Neural cell (in vitro differentiated cells): ENCODE data around the gene WDR33. TPM values are rescaled to one million over a fixed set of nuclear protein-coding genes. Genes with fewer than 3 reads are reported as not detected.

ENCODE experiments used
- H2AFZ ChIP-seq: fragments of 200-600, 300-800 bp; sonication (generic), shearing (Covaris generic); 2 replicates; pipeline ENCODE4 v1.6.0; 2014; ENCODE audit warnings: low read depth, mild to moderate bottlenecking, antibody characterized with exemption, low read length, moderate library complexity
- H3F3A ChIP-seq: fragments of 200-600 bp; shearing (Covaris generic); 2 replicates; pipeline ENCODE4 v1.6.1; 2016; ENCODE audit warnings: mild to moderate bottlenecking, moderate library complexity, mixed read lengths, antibody characterized with exemption, low read length; ENCODE audit not compliant: insufficient read depth, poor library complexity, severe bottlenecking
- H3K27ac ChIP-seq: fragments of 200-600, 300-800 bp; sonication (generic), shearing (Covaris generic); 2 replicates; pipeline ENCODE4 v1.5.1; 2014; ENCODE audit warnings: mild to moderate bottlenecking, low read length, moderate library complexity
- H3K27me3 ChIP-seq: fragments of 300-800, 200-600 bp; sonication (generic), shearing (Covaris generic); 2 replicates; pipeline ENCODE4 v1.6.0; 2014; ENCODE audit warnings: mild to moderate bottlenecking, low read depth, low read length, moderate library complexity; ENCODE audit not compliant: insufficient read depth
- H3K36me3 ChIP-seq: fragments of 300-800, 200-600 bp; sonication (generic), shearing (Covaris generic); 2 replicates; pipeline ENCODE4 v1.5.1; 2014; ENCODE audit warnings: mild to moderate bottlenecking, antibody characterized with exemption, low read length, moderate library complexity; ENCODE audit not compliant: insufficient read depth
- H3K4me2 ChIP-seq: fragments of 300-800, 200-600 bp; sonication (generic), shearing (Covaris generic); 2 replicates; pipeline ENCODE4 v1.6.0; 2014; ENCODE audit warnings: mild to moderate bottlenecking, low read length
- H3K4me3 ChIP-seq: fragments of 300-800, 200-600 bp; sonication (generic), shearing (Covaris generic); 2 replicates; pipeline ENCODE4 v1.5.1; 2014; ENCODE audit warnings: mild to moderate bottlenecking, low read length, moderate library complexity
- H3K79me2 ChIP-seq: fragments of 200-600 bp; shearing (Covaris generic); replicated peaks from 2 replicates; pipeline ENCODE4 v1.6.0; 2014; ENCODE audit warnings: mild to moderate bottlenecking, low read length, moderate library complexity; ENCODE audit not compliant: insufficient read depth
- H3K9ac ChIP-seq: fragments of 300-800, 200-600 bp; sonication (generic), shearing (Covaris generic); 2 replicates; pipeline ENCODE4 v1.6.1; 2016; ENCODE audit warnings: mild to moderate bottlenecking, low read length, mixed read lengths
- H3K9me2 ChIP-seq: fragments of 200-600 bp; shearing (Covaris generic); 2 replicates; pipeline ENCODE4 v1.6.1; 2016; ENCODE audit warnings: mild to moderate bottlenecking, low read length, mixed read lengths; ENCODE audit not compliant: insufficient read depth
- H3K9me3 ChIP-seq: fragments of 200-600, 300-800 bp; sonication (generic), shearing (Covaris generic); 2 replicates; pipeline ENCODE4 v1.6.1; 2016; ENCODE audit warnings: mild to moderate bottlenecking, mixed run types, low read length, moderate library complexity, mixed read lengths
- H4K20me1 ChIP-seq: fragments of 200-600 bp; shearing (Covaris generic); 2 replicates; pipeline ENCODE4 v1.6.1; 2016; ENCODE audit warnings: mild to moderate bottlenecking, mixed run types; ENCODE audit not compliant: insufficient read depth
- EP300 ChIP-seq: fragments of 450-650 bp; conservative IDR thresholded peaks from 2 replicates; pipeline ENCODE4 v1.6.1; 2014; ENCODE audit warnings: antibody characterized with exemption, mild to moderate bottlenecking, moderate library complexity; ENCODE audit not compliant: poor library complexity, severe bottlenecking
- EZH2 ChIP-seq: fragments of 200-600, 300-800 bp; shearing (Covaris generic), sonication (generic); IDR thresholded peaks from 2 replicates; pipeline ENCODE4 v1.6.1; 2014; ENCODE audit warnings: antibody characterized with exemption, low read length, borderline replicate concordance, mild to moderate bottlenecking; ENCODE audit not compliant: insufficient read depth, poor library complexity, severe bottlenecking
- MXI1 ChIP-seq: fragments of 450-650 bp; conservative IDR thresholded peaks from 2 replicates; pipeline ENCODE4 v1.6.1; 2014; ENCODE audit warnings: antibody characterized with exemption, mild to moderate bottlenecking; ENCODE audit not compliant: poor library complexity, severe bottlenecking
- POLR2AphosphoS5 ChIP-seq: IDR thresholded peaks from 2 replicates; pipeline ENCODE4 v1.6.1; 2012
- RAD21 ChIP-seq: fragments of 450-650 bp; conservative IDR thresholded peaks from 2 replicates; pipeline ENCODE4 v1.6.1; 2014; ENCODE audit warnings: antibody characterized with exemption, mild to moderate bottlenecking, moderate library complexity
- SMC3 ChIP-seq: fragments of 450-650 bp; conservative IDR thresholded peaks from 2 replicates; pipeline ENCODE4 v1.6.1; 2014; ENCODE audit warnings: antibody characterized with exemption, mild to moderate bottlenecking, moderate library complexity; ENCODE audit not compliant: poor library complexity
- TAF1 ChIP-seq: IDR thresholded peaks from 2 replicates; pipeline ENCODE4 v1.6.1; 2012; ENCODE audit warnings: low read depth
- polyA plus RNA-seq: library from polyadenylated mRNA; depleted of rRNA; stranded (reverse); fragments of >200 nt; gene quantifications from 2 replicates; pipeline ENCODE4 v1.2.3, GENCODE V29; 2014
- TF ChIP-seq, protein P1 (sequence below): fragments of 450-650 bp; IDR thresholded peaks from 2 replicates; pipeline ENCODE4 v1.5.1; 2014; ENCODE audit warnings: antibody characterized with exemption, mild to moderate bottlenecking, moderate library complexity; ENCODE audit not compliant: poor library complexity, severe bottlenecking
- TF ChIP-seq, protein P2 (sequence below): IDR thresholded peaks from 2 replicates; pipeline ENCODE4 v1.6.1; 2012; ENCODE audit warnings: borderline replicate concordance

The WDR33 gene
- polyA plus RNA-seq, 1 donor from 2014 or later = 58.7 TPM

DNA sequence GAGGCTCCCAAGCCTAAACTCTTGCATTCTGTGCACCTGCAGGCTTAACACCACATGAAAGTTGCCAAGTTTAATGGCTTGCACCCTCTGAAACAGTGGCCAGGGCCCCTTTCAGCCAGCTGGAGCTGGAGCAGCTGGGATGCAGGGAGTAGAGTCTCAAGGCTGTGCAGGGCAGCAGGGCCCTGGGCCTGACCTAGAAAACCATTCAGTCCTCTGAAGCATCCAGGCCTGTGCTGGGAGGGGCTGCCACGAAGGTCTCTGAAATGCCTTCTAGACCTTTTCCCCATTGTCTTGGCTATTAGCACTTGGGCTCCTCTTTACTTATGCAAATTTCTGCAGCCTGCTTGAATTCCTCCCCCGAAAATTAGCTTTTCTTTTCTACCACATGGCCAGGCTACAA, 120.3 kb downstream of the WDR33 start:
- no peaks in the 10 kb centered on the region for H3K36me3 ChIP-seq
- no peak overlapping the region for H3K9ac ChIP-seq
- TF ChIP-seq POLR2AphosphoS5 (no peak), RAD21 (no peak), TAF1 (no peak), SMC3 (no peak), EP300 (no peak), EZH2 (no peak), MXI1 (no peak)
- TF ChIP-seq, protein P1, sequence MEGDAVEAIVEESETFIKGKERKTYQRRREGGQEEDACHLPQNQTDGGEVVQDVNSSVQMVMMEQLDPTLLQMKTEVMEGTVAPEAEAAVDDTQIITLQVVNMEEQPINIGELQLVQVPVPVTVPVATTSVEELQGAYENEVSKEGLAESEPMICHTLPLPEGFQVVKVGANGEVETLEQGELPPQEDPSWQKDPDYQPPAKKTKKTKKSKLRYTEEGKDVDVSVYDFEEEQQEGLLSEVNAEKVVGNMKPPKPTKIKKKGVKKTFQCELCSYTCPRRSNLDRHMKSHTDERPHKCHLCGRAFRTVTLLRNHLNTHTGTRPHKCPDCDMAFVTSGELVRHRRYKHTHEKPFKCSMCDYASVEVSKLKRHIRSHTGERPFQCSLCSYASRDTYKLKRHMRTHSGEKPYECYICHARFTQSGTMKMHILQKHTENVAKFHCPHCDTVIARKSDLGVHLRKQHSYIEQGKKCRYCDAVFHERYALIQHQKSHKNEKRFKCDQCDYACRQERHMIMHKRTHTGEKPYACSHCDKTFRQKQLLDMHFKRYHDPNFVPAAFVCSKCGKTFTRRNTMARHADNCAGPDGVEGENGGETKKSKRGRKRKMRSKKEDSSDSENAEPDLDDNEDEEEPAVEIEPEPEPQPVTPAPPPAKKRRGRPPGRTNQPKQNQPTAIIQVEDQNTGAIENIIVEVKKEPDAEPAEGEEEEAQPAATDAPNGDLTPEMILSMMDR = no peak
- TF ChIP-seq, protein P2, sequence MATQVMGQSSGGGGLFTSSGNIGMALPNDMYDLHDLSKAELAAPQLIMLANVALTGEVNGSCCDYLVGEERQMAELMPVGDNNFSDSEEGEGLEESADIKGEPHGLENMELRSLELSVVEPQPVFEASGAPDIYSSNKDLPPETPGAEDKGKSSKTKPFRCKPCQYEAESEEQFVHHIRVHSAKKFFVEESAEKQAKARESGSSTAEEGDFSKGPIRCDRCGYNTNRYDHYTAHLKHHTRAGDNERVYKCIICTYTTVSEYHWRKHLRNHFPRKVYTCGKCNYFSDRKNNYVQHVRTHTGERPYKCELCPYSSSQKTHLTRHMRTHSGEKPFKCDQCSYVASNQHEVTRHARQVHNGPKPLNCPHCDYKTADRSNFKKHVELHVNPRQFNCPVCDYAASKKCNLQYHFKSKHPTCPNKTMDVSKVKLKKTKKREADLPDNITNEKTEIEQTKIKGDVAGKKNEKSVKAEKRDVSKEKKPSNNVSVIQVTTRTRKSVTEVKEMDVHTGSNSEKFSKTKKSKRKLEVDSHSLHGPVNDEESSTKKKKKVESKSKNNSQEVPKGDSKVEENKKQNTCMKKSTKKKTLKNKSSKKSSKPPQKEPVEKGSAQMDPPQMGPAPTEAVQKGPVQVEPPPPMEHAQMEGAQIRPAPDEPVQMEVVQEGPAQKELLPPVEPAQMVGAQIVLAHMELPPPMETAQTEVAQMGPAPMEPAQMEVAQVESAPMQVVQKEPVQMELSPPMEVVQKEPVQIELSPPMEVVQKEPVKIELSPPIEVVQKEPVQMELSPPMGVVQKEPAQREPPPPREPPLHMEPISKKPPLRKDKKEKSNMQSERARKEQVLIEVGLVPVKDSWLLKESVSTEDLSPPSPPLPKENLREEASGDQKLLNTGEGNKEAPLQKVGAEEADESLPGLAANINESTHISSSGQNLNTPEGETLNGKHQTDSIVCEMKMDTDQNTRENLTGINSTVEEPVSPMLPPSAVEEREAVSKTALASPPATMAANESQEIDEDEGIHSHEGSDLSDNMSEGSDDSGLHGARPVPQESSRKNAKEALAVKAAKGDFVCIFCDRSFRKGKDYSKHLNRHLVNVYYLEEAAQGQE = no peak
- H4K20me1 ChIP-seq = no peaks in the 10 kb centered on the region
- no peaks in the 10 kb centered on the region for H3F3A ChIP-seq
- no peaks in the 10 kb centered on the region for H3K9me3 ChIP-seq
- H3K4me2 ChIP-seq = no peak overlapping the region
- no peaks in the 10 kb centered on the region for H3K9me2 ChIP-seq
- peaks cover 2% of the 10 kb centered on the region for H3K27me3 ChIP-seq
- H3K4me3 ChIP-seq = no peak overlapping the region
- no peak overlapping the region for H3K27ac ChIP-seq
- H2AFZ ChIP-seq = no peak overlapping the region
- no peaks in the 10 kb centered on the region for H3K79me2 ChIP-seq

DNA sequence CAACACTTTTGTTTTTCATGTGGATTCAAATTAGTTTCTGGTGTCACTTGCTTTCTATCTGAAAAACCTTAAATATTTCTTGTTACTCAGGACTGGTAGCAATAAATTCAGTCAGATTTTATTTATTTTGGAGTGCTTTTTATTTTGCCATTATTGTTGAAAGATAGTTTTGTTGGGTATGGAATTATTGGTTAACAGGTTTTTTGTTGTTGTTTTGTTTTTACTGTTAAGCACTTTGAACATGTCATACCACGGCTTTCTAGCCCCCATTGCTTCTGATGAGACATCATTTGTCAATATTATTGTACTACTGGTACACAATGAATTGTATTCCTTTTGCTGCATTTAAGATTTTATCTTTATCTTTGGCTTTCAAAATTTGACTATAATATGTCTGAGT, 122.6 kb downstream of the WDR33 start:
- H3K27me3 ChIP-seq = no peaks in the 10 kb centered on the region
- H3K4me3 ChIP-seq = no peak overlapping the region
- H2AFZ ChIP-seq = no peak overlapping the region
- H3K79me2 ChIP-seq = no peaks in the 10 kb centered on the region
- H3K9me3 ChIP-seq = no peaks in the 10 kb centered on the region
- TF ChIP-seq SMC3 (no peak), TAF1 (no peak), EP300 (no peak), MXI1 (no peak), EZH2 (no peak), POLR2AphosphoS5 (no peak)
- TF ChIP-seq, protein P1 = no peak
- H3F3A ChIP-seq = no peaks in the 10 kb centered on the region
- H3K36me3 ChIP-seq = no peaks in the 10 kb centered on the region
- no peaks in the 10 kb centered on the region for H4K20me1 ChIP-seq
- no peak overlapping the region for H3K4me2 ChIP-seq
- no peak overlapping the region for H3K9ac ChIP-seq
- no peaks in the 10 kb centered on the region for H3K9me2 ChIP-seq
- no peak overlapping the region for H3K27ac ChIP-seq
